Spinal cord (tissue), 10 donors: ENCODE measurements around the gene SLC39A7. TPM values are rescaled to one million over a fixed set of nuclear protein-coding genes. Genes with fewer than 3 reads are reported as not detected.

ENCODE experiments used
- DNase-seq, 6 donors: peaks; one replicate each; pipeline versions ENCODE4 v3.0.0 to v3.0.0-alpha.2; 2013 to 2015; ENCODE audit warnings: low spot score in 6 of 6, low read depth in 4 of 6
- H3K27ac ChIP-seq: one replicate; pipeline ENCODE4 v1.5.1; 2013; ENCODE audit warnings: low read depth, low read length, control low read depth
- H3K27me3 ChIP-seq: one replicate; pipeline ENCODE4 v1.6.1; 2013; ENCODE audit warnings: low read length; ENCODE audit not compliant: control insufficient read depth, insufficient read depth
- H3K36me3 ChIP-seq: one replicate; pipeline ENCODE4 v1.6.1; 2013; ENCODE audit warnings: low read length; ENCODE audit not compliant: control insufficient read depth, insufficient read depth
- H3K4me1 ChIP-seq: one replicate; pipeline ENCODE4 v1.6.1; 2013; ENCODE audit warnings: low read length; ENCODE audit not compliant: control insufficient read depth, insufficient read depth
- H3K4me3 ChIP-seq: one replicate; pipeline ENCODE4 v1.5.1; 2013; ENCODE audit warnings: low read depth, low read length, control low read depth
- H3K9me3 ChIP-seq: one replicate; pipeline ENCODE4 v1.6.1; 2013; ENCODE audit warnings: low read length; ENCODE audit not compliant: control insufficient read depth, insufficient read depth
- WGBS: methylation state at CpG from one replicate; pipeline ENCODE4 v1.1.5; 2013; ENCODE audit warnings: missing lambda C conversion rate; ENCODE audit not compliant: insufficient coverage; 5-methylcytosine and 5-hydroxymethylcytosine counted together
- polyA plus RNA-seq, 2 donors: library from polyadenylated mRNA; unstranded; fragments of 120-200 nt; gene quantifications; one replicate each; pipeline ENCODE4 v1.2.1, GENCODE V29; 2013; ENCODE audit not compliant: insufficient read length in 2 of 2
- small RNA-seq: library from RNA; depleted of rRNA; stranded (forward); fragments of <200 nt; gene quantifications from one replicate; pipeline ENCODE3, GENCODE V24; 2014; ENCODE audit warnings: low replicate concordance
- total RNA-seq, 2 donors: library from RNA; depleted of rRNA in 1 of 2; stranded (reverse); fragments of 120-200 nt in 1 of 2; fragments of >200 nt in 1 of 2; gene quantifications; one replicate each; pipeline versions ENCODE4 v1.2.3 to v1.2.4, GENCODE V29; 2013 to 2014
- donor health status: healthy.

SLC39A7 gene
- total and polyA plus RNA-seq, 4 donors = 55.0 to 103 (median 87.0) TPM

- whole genome bisulfite sequencing = under 1% methylated on average over 48 of the region's 58 CpGs
- peaks cover 18% of the 10 kb centered on the region for H3K36me3 ChIP-seq
- H3K27me3 ChIP-seq = no peaks in the 10 kb centered on the region
- H3K9me3 ChIP-seq = no peaks in the 10 kb centered on the region
- DNase-seq = peak; percentile 93 to 99 (median 96)
- peak overlapping the region; percentile 94 for H3K27ac ChIP-seq
- peaks cover 19% of the 10 kb centered on the region for H3K4me1 ChIP-seq
- H3K4me3 ChIP-seq = peak overlapping the region; percentile 83
Measured at GRCh38 chr6:33248932-33249731, 48.5 kb downstream of the SLC39A7 start.

GRCh38 chr6:33249732-33250630 lies 49.3 kb downstream of the SLC39A7 start:
- 3% methylated on average over 12 of the region's 15 CpGs for WGBS
- peak overlapping the region; percentile 94 for H3K27ac ChIP-seq
- no peaks in the 10 kb centered on the region for H3K9me3 ChIP-seq
- H3K27me3 ChIP-seq = no peaks in the 10 kb centered on the region
- H3K4me3 ChIP-seq = peak overlapping the region; percentile 83
- H3K36me3 ChIP-seq = peaks cover 21% of the 10 kb centered on the region
- peaks cover 19% of the 10 kb centered on the region for H3K4me1 ChIP-seq
- no peak for DNase-seq

GRCh38 chr6:33250731-33251130 lies 50.1 kb downstream of the SLC39A7 start:
- H3K27me3 ChIP-seq = no peaks in the 10 kb centered on the region
- WGBS = 95% methylated on average over 11 of the region's 13 CpGs
- H3K4me1 ChIP-seq = peaks cover 19% of the 10 kb centered on the region
- no peak overlapping the region for H3K27ac ChIP-seq
- H3K36me3 ChIP-seq = peaks cover 21% of the 10 kb centered on the region
- no peaks in the 10 kb centered on the region for H3K9me3 ChIP-seq
- no peak for DNase-seq
- no peak overlapping the region for H3K4me3 ChIP-seq

- WGBS = 95% methylated on average over 6 of the region's 6 CpGs
Measured at GRCh38 chr6:33251395-33252012, 50.8 kb downstream of the SLC39A7 start.

GRCh38 chr6:33252759-33253158 lies 52.1 kb downstream of the SLC39A7 start:
- peaks cover 30% of the 10 kb centered on the region for H3K36me3 ChIP-seq
- no peak for DNase-seq
- no peak overlapping the region for H3K4me3 ChIP-seq
- no peak overlapping the region for H3K27ac ChIP-seq
- no peaks in the 10 kb centered on the region for H3K9me3 ChIP-seq
- no peaks in the 10 kb centered on the region for H3K27me3 ChIP-seq
- H3K4me1 ChIP-seq = peaks cover 19% of the 10 kb centered on the region

More at GRCh38 chr6:33251395-33252012, 50.8 kb downstream of the SLC39A7 start:
- no peak for DNase-seq
- Histone ChIP-seq H3K27ac (no peak overlapping the region), H3K9me3 (no peaks in the 10 kb centered on the region), H3K4me1 (peaks cover 19% of the 10 kb centered on the region), H3K4me3 (no peak overlapping the region), H3K27me3 (no peaks in the 10 kb centered on the region), H3K36me3 (peaks cover 21% of the 10 kb centered on the region)

Small RNAs within 50 kb of the gene (small RNA-seq; reads per million reads assigned to genes)
- gene MIR219A1 (1.6 reads per million, percentile 87 among the genes with 10 or more reads in this experiment), gene RNY4P10 (0.37 reads per million, percentile 41 among the genes with 10 or more reads in this experiment)

Other genes starting within 250 kb of the SLC39A7 start
- gene HLA-DMA, start 247.8 kb upstream of the SLC39A7 start, total RNA-seq = 10 to 100 TPM in 1 of 2 donors, 1 to 10 TPM in 1; 9.9 to 11.6 TPM
- gene HLA-DMA, start 247.8 kb upstream of the SLC39A7 start, polyA plus RNA-seq = 1 to 10 TPM; 3.1 to 4.9 TPM
- gene BRD2, start 232.3 kb upstream of the SLC39A7 start, total RNA-seq = 100 to 1,000 TPM in 1 of 2 donors, 10 to 100 TPM in 1; 68.9 to 153 TPM
- gene BRD2, start 232.3 kb upstream of the SLC39A7 start, polyA plus RNA-seq = 100 to 1,000 TPM; 285 to 286 TPM
- gene HLA-DOA, start 191.3 kb upstream of the SLC39A7 start, total RNA-seq = 1 to 10 TPM; 4.6 to 5.8 TPM
- 1 to 10 TPM; 1.4 to 1.8 TPM for gene HLA-DOA, start 191.3 kb upstream of the SLC39A7 start, polyA plus RNA-seq
- gene HLA-DPA1, start 127.2 kb upstream of the SLC39A7 start, total RNA-seq = 10 to 100 TPM; 19.8 to 23.1 TPM
- gene HLA-DPA1, start 127.2 kb upstream of the SLC39A7 start, polyA plus RNA-seq = 10 to 100 TPM in 1 of 2 donors, 1 to 10 TPM in 1; 6.6 to 13.7 TPM
- gene HLA-DPB1, start 124.9 kb upstream of the SLC39A7 start, total RNA-seq = 10 to 100 TPM; 15.4 to 21.3 TPM
- 10 to 100 TPM; 10.5 to 11.4 TPM for gene HLA-DPB1, start 124.9 kb upstream of the SLC39A7 start, polyA plus RNA-seq
- gene COL11A2, start 8.4 kb upstream of the SLC39A7 start, total RNA-seq = 1 to 10 TPM; 2.8 to 4.9 TPM
- gene COL11A2, start 8.4 kb upstream of the SLC39A7 start, polyA plus RNA-seq = 10 to 100 TPM; 10.4 to 12.6 TPM
- 10 to 100 TPM; 19.2 to 32.3 TPM for gene RXRB, start 202 bp upstream of the SLC39A7 start, total RNA-seq
- gene RXRB, start 202 bp upstream of the SLC39A7 start, polyA plus RNA-seq = 10 to 100 TPM; 61.6 to 79.0 TPM
- 10 to 100 TPM in 1 of 2 donors, 1 to 10 TPM in 1; 7.8 to 24.8 TPM for gene HSD17B8, start 3.8 kb downstream of the SLC39A7 start, total RNA-seq
- gene HSD17B8, start 3.8 kb downstream of the SLC39A7 start, polyA plus RNA-seq = 10 to 100 TPM in 1 of 2 donors, 1 to 10 TPM in 1; 8.5 to 10.5 TPM
- gene RING1, start 7.6 kb downstream of the SLC39A7 start, total RNA-seq = 10 to 100 TPM; 19.0 to 43.9 TPM
- 10 to 100 TPM; 63.3 to 71.0 TPM for gene RING1, start 7.6 kb downstream of the SLC39A7 start, polyA plus RNA-seq
- gene VPS52, start 71.0 kb downstream of the SLC39A7 start, total RNA-seq = 10 to 100 TPM; 35.4 to 49.3 TPM
- 10 to 100 TPM; 69.2 to 87.3 TPM for gene VPS52, start 71.0 kb downstream of the SLC39A7 start, polyA plus RNA-seq
- gene RPS18, start 71.2 kb downstream of the SLC39A7 start, total RNA-seq = 1,000 to 10,000 TPM; 1,293 to 3,565 TPM
- gene RPS18, start 71.2 kb downstream of the SLC39A7 start, polyA plus RNA-seq = 1,000 to 10,000 TPM; 1,607 to 1,704 TPM
- gene B3GALT4, start 76.3 kb downstream of the SLC39A7 start, total RNA-seq = 10 to 100 TPM in 1 of 2 donors, 1 to 10 TPM in 1; 5.8 to 12.9 TPM
- 1 to 10 TPM; 6.2 to 8.1 TPM for gene B3GALT4, start 76.3 kb downstream of the SLC39A7 start, polyA plus RNA-seq
- gene WDR46, start 88.4 kb downstream of the SLC39A7 start, total RNA-seq = 10 to 100 TPM; 31.7 to 53.8 TPM
- 10 to 100 TPM; 51.8 to 60.5 TPM for gene WDR46, start 88.4 kb downstream of the SLC39A7 start, polyA plus RNA-seq
- gene PFDN6, start 88.7 kb downstream of the SLC39A7 start, total RNA-seq = 10 to 100 TPM; 30.4 to 54.4 TPM
- gene PFDN6, start 88.7 kb downstream of the SLC39A7 start, polyA plus RNA-seq = 10 to 100 TPM; 78.5 to 80.2 TPM
- gene RGL2, start 98.1 kb downstream of the SLC39A7 start, total RNA-seq = 10 to 100 TPM; 23.6 to 63.8 TPM
- gene RGL2, start 98.1 kb downstream of the SLC39A7 start, polyA plus RNA-seq = 100 to 1,000 TPM; 101 to 119 TPM
- 10 to 100 TPM; 42.8 to 48.0 TPM for gene TAPBP, start 113.2 kb downstream of the SLC39A7 start, total RNA-seq
- 10 to 100 TPM; 41.3 to 49.2 TPM for gene TAPBP, start 113.2 kb downstream of the SLC39A7 start, polyA plus RNA-seq
- gene ZBTB22, start 116.9 kb downstream of the SLC39A7 start, total RNA-seq = 10 to 100 TPM; 16.4 to 26.8 TPM
- gene ZBTB22, start 116.9 kb downstream of the SLC39A7 start, polyA plus RNA-seq = 10 to 100 TPM; 25.3 to 25.4 TPM
- gene DAXX, start 122.1 kb downstream of the SLC39A7 start, total RNA-seq = 10 to 100 TPM; 18.0 to 35.5 TPM
- 10 to 100 TPM; 50.8 to 51.9 TPM for gene DAXX, start 122.1 kb downstream of the SLC39A7 start, polyA plus RNA-seq
- 10 to 100 TPM in 1 of 2 donors, 1 to 10 TPM in 1; 6.7 to 12.9 TPM for gene KIFC1, start 191.0 kb downstream of the SLC39A7 start, total RNA-seq
- gene KIFC1, start 191.0 kb downstream of the SLC39A7 start, polyA plus RNA-seq = 10 to 100 TPM; 18.0 to 25.9 TPM
- gene PHF1, start 210.1 kb downstream of the SLC39A7 start, total RNA-seq = 10 to 100 TPM; 17.2 to 55.4 TPM
- gene PHF1, start 210.1 kb downstream of the SLC39A7 start, polyA plus RNA-seq = 100 to 1,000 TPM; 116 to 128 TPM
- gene CUTA, start 217.2 kb downstream of the SLC39A7 start, total RNA-seq = 100 to 1,000 TPM in 1 of 2 donors, 10 to 100 TPM in 1; 64.9 to 202 TPM
- gene CUTA, start 217.2 kb downstream of the SLC39A7 start, polyA plus RNA-seq = 100 to 1,000 TPM; 211 to 241 TPM
- 10 to 100 TPM; 11.5 to 21.0 TPM for gene SYNGAP1, start 219.2 kb downstream of the SLC39A7 start, total RNA-seq
- 10 to 100 TPM; 84.7 to 98.9 TPM for gene SYNGAP1, start 219.2 kb downstream of the SLC39A7 start, polyA plus RNA-seq